GM12892 (cell line): ENCODE data around the gene LTK. TPM values are rescaled to one million over a fixed set of nuclear protein-coding genes. Genes with fewer than 3 reads are reported as not detected.

Experiments used
- DNase-seq: peaks from one replicate; pipeline ENCODE4 v3.0.0; 2011; ENCODE audit not compliant: insufficient read length
- FAIRE-seq: peaks from 2 replicates; lab custom pipeline; 2011; peaks lifted over from hg19 to GRCh38; lab: Jason Lieb, UNC
- POLR2A ChIP-seq: IDR thresholded peaks from 2 replicates; pipeline ENCODE4 v1.6.1; 2011; ENCODE audit warnings: low read depth, low read length, control low read depth
- POLR2AphosphoS5 ChIP-seq: IDR thresholded peaks from 2 replicates; pipeline ENCODE4 v1.6.1; 2011; ENCODE audit warnings: low read depth, low read length, control low read depth
- TAF1 ChIP-seq: IDR thresholded peaks from 2 replicates; pipeline ENCODE4 v1.6.1; 2011; ENCODE audit warnings: low read depth, mild to moderate bottlenecking, control low read depth, low read length, borderline replicate concordance
- polyA plus RNA-seq: library from polyadenylated mRNA; unstranded; fragments of >200 nt; gene quantifications from one replicate; pipeline ENCODE4 v1.2.1, GENCODE V29; 2012; ENCODE audit warnings: missing spikeins, inconsistent platforms; ENCODE audit not compliant: missing spikeins

Gene LTK
- polyA plus RNA-seq: 0.08 TPM

DNA sequence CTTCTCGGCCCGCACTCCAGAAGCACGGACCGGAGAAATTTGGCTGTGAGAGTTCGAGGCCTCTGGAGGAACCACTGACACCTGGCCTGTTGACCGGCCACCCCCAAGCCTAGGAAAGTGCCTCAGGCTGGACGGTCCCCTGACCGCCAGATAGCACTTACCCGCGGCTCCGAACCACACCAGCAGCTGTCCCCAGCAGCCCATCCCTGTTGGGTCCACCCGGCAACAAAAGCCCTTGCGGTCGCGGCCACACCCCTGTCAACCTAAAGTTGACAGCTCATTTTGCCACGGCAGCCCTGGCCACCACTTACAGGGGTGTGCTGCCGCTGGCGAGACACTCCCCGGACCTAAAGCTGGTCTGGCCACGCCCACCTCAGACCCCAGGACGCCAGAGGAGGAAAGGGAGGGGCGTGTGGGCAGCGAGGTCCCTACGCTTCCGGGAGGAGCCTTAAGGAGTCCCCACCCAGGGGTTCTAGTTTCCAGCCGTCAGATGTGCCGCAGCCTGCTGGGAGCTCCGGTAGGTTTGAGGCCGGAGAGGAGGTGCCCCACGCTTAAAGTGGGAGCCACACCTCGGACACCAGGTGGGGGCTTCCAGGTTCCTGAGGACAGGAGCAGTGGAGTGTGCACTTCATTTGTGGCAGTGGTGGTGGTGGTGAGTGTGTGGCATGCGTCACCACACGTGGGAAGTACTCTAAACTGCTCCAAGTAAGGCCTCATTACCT lies at the start of gene LTK:
LTK (minus strand) TSS at position 322 of the 722 bp plus-strand sequence; CDS start at position 204, 118 bp downstream.
- no peak for TF ChIP-seq POLR2A
- TF ChIP-seq POLR2AphosphoS5: no peak
- TF ChIP-seq TAF1: no peak
- FAIRE-seq: no peak
- no peak for DNase-seq

GRCh38 chr15:41562784-41563198 lies 49.2 kb upstream of the LTK start:
- no peak for FAIRE-seq

GRCh38 chr15:41562244-41562643 lies 48.6 kb upstream of the LTK start:
- TF ChIP-seq POLR2AphosphoS5 (no peak), POLR2A (no peak), TAF1 (no peak)
- FAIRE-seq (no peak), DNase-seq (no peak)

More at GRCh38 chr15:41562784-41563198, 49.2 kb upstream of the LTK start:
- DNase-seq: no peak
- TF ChIP-seq TAF1 (no peak), POLR2AphosphoS5 (no peak)

- no peak for FAIRE-seq
- DNase-seq: no peak
- no peak for TF ChIP-seq TAF1
- no peak for TF ChIP-seq POLR2A
- TF ChIP-seq POLR2AphosphoS5: no peak
Observed at GRCh38 chr15:41561777-41562145, 48.1 kb upstream of the LTK start.

DNA sequence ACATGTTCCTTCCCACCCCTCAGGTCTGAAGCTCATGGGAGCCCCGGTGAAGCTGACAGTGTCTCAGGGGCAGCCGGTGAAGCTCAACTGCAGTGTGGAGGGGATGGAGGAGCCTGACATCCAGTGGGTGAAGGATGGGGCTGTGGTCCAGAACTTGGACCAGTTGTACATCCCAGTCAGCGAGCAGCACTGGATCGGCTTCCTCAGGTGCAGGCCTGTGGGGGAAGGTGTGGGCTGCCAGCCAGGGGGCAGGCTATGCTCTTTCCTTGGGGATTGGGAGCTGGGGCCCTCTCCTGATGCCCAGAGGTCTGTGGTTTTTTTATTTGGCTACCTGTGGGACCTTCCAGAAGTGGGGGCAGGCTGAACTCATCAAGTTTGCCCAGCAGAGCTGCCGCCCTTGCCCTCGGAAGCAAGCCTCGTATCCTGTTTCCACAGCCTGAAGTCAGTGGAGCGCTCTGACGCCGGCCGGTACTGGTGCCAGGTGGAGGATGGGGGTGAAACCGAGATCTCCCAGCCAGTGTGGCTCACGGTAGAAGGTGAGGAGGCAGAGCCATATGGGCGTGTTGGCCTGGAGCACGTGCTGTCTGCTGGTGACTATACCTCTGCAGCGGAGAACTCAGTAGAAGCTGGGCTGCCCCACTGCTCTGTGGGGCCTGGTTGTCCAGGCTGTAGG lies 47.6 kb upstream of the LTK start:
- DNase-seq (no peak), FAIRE-seq (no peak)
- no peak for TF ChIP-seq POLR2A
- no peak for TF ChIP-seq TAF1
- no peak for TF ChIP-seq POLR2AphosphoS5

GRCh38 chr15:41560572-41560874 lies 46.9 kb upstream of the LTK start:
- FAIRE-seq (no peak), DNase-seq (no peak)
- no peak for TF ChIP-seq POLR2AphosphoS5

GRCh38 chr15:41559239-41559782 lies 45.7 kb upstream of the LTK start:
- TF ChIP-seq POLR2A (no peak), POLR2AphosphoS5 (no peak), TAF1 (no peak)
- no peak for DNase-seq
- FAIRE-seq: no peak

DNA sequence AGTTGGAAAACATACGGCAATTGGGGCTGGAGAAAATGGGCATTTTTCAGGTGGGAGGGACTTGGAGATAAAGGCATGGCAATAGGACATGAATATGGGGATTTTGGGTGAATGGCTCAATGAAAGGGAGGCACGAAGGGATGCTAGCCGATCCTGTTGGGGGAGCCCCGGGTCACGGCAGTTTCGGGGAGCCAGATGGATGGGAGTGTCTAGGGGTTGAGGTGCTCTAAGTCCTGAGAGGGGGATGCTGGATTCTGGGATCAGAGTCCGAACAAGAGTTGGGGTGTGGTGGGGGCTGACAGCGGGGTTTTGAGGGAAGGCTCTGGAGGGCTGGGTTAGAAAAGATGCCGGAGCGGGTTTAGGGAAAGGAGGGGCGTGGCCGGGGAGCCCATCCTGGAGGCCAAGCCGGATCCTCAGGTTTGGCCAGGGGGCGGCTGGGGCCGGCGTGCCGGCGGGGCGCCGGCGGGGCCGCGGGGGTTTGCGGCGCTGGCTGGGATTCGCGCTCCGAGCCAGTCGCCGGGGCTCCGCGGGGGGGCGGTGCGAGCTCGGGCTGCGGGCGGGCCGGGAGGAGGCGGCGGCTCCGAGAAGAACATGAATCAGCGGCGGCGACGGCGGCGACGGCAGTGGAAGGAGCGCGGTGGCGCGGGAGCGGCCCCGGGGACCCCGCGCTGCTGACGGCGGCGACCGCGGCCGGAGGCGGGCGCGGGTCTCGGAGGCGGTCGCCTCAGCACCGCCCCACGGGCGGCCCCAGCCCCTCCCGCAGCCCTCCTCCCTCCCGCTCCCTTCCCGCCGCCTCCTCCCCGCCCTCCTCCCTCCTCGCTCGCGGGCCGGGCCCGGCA lies 45.0 kb upstream of the LTK start, which contains the start of gene TYRO3:
TYRO3 (plus strand) TSS at position 813 of the 839 bp plus-strand sequence. CDS start 46 bp downstream, outside the sequence.
- FAIRE-seq (no peak), DNase-seq (peak; percentile 73)
- TF ChIP-seq POLR2AphosphoS5 (no peak), POLR2A (no peak), TAF1 (no peak)

DNA sequence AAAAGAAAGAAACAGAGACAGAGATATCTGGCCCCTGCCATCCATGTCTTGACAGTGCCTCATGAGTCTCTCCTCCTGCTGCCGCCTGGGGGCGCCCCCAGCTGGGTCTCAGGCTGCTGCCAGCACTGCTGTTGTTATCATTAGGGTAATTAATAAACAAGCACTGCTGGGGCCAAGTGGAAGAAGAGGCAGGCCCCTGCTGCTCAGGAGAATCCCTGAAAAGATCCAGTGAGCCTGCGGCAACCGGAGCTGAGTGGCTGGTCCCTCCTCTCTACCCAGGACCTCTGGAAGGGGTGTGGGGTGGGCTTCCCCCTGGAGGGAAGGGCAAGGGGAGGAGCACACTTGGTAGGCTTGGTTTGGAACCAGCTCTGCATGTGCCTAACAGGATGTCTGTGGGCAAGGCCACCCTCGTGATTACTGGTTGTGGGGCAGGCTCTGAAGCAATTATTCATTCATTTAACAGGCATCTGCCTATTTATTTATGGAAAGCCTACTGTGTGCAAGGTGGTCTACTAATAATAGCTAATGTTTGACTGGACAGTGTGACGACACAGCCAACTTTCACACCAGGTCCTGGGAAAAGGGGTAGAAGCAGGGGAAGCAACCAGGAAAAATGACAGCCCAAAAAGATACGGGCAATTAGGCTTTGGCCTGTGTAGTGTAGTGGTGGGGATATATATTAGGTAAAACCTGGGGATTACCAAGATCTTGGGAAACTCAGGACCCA lies 44.2 kb upstream of the LTK start:
- TF ChIP-seq TAF1: no peak
- TF ChIP-seq POLR2A: no peak
- TF ChIP-seq POLR2AphosphoS5: no peak
- peak; percentile 43 for DNase-seq
- FAIRE-seq: peak; percentile 53

- no peak for FAIRE-seq
- no peak for TF ChIP-seq TAF1
Observed at GRCh38 chr15:41556677-41557076, 43.0 kb upstream of the LTK start.

DNA sequence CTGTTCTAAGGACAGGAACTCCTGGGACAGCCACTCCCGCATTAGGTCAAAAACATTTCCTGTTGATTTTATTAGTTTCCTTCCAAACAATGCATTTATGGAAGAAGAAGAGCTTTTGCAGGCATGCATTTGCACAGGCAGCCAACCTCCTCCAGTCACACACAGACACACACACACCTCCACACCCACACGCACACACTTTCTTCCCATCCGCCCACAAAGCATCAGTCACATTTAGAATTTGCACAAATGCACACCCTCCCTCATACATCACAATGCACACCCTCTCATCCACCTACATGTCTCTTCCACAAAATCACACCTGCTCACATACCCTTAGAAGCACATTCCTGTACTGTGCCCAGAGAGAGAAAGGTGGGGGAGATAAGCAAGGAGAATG lies 41.3 kb upstream of the LTK start:
- DNase-seq (no peak), FAIRE-seq (no peak)
- TF ChIP-seq POLR2A (no peak), POLR2AphosphoS5 (no peak), TAF1 (no peak)

More at GRCh38 chr15:41556677-41557076, 43.0 kb upstream of the LTK start:
- no peak for DNase-seq
